ENCODE measurements around the gene ARHGAP44.

The ARHGAP44 gene

DNA sequence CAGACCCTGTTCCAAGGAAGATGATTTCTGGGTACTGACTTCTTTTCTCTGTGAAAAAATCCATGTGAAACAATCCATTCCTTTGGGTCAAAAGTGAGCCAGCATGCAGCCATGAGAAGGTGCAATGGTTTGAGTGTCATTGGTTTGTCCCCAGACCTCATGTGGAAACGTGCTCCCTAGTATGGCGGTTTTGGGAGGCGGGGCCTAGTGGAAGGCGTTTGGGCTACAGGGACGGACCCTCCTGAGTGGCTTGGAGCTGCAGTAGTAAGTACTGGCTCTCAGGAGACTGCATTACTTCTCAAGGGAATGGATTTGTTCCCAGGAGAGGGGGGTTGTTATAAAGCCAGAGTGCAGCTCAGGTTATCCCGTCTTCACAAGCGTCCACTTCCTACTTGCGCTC lies 209.2 kb downstream of the ARHGAP44 start:
- DNase-seq = no peak

DNA sequence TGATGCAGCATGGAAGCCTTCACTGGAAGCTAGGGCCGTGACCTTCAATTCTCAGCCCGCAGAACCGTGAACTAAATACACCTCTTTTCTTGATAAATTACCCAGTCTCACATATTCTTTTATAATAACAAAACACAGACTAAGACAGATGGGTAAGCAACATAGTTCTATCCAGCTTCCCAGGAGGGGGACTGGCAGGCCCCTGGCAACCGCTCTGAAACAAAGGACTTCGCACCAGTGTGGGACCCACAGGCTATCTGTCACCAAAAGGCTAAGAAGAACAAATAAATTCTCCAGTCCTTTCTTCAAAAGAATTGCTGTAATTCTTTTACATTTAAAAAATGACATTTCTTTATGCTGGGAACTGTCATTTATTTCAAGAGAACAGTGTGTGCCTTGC lies 209.6 kb downstream of the ARHGAP44 start:
- DNase-seq = no peak

DNA sequence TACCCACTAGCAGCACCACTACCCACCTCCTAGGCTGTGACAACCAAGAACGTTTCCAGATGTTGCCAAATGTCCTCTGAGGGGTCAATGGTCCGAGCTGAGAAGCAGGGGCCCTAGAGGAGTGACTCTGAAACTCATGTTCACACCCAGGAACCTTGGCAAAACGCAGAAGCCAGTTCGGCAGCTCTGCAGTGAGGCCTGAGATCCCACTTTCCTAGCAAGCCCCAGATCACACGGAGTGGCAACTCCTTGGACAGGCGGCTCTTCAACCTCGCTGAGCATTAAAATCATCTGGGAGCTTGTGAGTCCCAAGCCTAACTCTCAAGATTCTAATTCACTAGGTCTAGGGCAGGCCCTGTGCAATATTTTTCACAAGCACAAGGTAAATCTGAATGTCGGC lies 211.3 kb downstream of the ARHGAP44 start:
- DNase-seq = no peak

DNA sequence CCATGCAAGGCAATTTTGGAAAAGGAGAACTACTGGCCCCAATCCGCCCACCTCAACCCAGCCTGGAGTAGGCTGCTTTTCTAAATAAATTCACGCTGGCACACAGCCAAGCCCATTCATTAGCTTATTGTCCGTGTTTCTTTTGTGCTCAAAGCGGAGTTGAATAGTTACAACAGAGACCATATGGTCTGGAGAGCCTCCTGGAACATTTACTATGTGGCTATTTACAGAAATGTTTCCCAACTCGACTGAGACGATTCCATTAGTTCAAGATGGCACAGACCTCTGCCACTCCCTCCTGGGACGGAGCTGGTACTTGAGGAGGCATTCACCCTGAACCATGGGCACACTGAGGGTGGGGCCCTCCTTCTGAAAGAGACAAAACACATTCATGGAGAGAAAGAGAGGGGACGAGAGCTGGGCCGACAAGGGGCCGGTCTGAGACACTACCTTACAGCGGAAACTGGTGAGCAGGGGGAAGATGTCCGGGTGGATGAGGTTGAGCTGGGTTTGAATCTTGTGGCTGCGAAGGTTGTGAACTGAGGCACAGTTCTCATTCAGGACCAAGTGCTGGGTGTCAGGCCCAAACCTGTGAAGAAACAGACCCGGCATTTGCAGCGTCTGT lies 212.8 kb downstream of the ARHGAP44 start:
- no peak for DNase-seq

DNA sequence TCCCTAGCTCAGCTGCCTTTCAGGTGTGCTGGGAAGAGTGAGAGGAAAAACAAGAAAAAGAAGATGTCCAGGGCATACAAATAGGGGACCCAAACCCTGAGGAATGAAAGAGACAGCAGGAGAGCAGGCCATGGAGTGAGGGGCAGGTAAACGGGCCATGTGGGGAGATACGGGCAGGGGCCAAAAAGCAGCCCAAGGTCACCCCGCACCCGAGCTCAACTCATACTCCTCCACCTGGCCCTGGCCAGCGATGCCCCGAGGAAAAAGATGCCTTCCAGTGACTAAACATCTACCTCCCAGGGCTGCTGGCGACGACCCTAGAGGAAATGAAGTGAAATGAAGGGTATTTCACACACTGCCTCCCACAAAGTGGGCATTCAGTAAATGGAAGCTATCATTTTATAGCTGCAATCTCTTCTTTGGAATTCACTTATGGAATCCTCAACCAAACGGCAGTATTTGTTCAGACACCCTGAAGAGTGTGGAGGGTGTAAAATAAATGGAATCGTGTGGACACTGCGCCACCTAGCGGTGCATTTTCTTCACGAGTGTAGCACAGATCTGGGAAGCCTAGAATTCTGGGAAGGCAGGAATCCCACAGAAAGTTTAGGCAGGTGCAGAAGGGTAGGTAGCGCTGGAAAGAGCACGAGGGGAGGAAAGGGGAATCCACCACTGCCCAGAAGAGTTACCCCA lies 213.6 kb downstream of the ARHGAP44 start:
- DNase-seq = peak; percentile 17

DNA sequence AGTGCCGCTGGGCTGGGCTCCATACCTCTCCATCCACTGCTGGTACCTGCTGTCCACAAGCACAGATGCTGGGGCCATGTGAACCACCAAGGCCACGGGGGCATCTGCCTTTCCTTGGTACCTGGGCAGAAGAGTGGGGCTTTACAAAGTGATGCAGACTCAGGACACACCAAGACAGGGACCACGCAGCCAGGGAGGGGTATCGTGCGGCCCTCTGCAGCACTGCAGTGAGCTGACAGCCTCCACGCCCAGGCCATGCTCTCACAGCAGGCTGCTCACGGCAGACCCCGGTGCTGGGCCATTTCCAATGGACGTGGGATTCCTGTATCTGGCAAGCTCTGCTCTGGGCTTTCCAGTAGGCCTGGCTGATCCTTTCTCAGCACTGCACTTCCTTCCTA lies 214.2 kb downstream of the ARHGAP44 start:
- DNase-seq = no peak

DNA sequence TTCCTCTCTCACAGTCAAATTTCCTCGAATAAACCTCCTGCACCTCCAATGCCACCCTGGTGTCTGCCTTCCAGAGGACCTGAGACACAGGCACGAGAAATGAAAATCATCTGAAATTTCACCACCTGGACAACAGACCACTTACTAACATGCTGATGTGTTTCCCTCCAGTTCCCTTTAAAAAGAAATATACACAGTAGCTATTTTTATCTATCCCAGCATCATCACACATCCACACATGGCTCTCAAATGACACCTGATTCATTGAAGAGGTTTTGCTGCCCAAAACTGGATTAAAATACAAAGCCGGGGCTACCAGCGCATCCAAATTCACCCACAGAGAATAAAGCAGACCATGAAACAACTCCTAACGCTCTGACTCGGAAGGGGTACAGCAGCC lies 214.6 kb downstream of the ARHGAP44 start:
- DNase-seq = no peak

DNA sequence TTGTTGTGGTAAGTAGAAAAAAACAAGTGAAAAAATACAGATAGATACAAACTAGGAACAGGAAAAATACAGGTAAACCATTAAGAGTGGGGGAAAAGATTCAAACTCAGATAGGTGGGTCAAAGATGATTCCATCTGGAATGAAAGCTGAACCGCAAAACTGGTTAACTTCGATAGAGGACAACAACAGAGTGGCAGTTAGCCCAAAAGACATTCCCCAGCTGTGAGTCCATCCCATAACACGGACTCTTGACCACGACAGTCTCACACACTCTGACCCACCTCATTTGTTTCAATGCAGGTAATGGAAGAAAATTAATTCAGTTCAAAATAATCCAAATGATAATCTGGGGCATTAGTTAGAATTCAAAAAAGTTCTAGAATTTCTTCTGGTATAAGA lies 215.0 kb downstream of the ARHGAP44 start:
- no peak for DNase-seq

DNA sequence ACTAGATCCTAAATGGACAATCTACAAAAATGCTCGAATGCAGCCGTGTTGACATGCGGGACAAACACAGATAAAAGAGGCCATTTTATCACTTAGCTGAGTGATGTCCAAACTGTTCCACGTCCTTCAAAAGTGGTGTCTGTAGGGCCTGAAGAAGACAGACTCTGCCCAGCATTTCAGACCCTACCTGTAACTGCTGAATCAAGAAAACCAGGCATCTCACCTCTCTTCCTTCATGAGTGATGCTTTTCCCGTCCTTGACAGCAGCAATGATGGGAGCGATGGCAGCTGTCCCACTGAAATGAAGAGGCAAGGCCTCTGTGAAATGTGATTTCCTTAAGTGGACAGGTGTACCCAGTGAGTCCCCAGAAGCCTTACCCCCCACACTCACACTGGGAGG lies 216.2 kb downstream of the ARHGAP44 start:
- no peak for DNase-seq

DNA sequence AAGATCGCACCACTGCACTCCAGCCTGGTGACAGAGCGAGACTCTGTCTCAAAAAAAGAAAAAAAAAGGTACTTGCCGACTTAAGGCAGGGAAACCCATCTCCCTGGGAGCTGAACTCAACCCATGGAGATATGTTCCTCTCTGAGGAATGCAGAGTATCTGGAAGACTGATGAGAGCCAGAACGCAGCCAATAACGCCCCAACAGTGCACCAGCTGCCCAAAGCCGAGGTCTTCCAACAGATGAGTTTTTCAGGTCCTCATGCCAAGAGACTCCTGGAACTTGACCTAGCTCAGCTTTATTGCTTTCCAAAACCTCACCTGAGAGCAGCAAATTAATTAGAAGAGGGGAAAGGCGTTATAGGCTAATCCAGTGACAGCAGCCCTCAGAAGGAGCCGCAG lies 219.2 kb downstream of the ARHGAP44 start:
- DNase-seq = no peak

DNA sequence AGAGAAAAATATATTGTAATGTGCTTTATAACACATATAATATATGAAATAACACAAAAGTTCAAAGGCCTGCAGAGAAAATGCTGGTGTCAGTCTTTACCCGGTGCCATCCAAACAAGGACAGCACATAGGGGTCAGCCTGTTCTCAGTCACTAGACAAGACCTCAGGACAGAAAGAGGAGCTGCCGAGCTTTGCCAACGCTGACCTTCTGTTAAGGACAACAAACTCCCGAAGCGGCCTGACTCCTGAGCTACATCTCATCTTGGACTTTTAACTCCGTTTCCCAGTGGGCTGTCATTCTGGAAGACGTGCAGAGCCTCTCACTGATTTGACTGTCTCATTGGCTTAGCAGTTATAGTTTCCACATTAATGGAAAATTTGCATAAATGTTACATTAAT lies 221.7 kb downstream of the ARHGAP44 start:
- DNase-seq = no peak

DNA sequence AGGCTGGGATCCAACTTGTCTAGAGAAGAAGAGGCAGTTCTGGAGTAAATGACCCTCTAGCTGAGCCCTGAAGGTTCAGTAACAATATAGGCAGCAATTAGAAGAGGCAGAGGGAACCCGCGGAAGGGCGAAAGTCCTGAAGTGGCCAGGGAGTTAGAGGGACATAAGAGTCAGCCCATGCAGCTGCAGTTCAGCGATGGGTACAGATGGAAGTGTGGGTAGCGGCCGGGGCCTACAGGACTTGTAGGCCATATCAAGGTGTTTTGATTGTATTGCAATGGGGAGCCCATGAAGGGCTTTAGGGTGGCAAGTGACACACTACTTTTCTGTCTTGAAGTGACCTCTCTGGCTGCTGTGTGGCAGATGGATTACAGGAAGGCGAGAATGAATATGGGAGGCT lies 225.5 kb downstream of the ARHGAP44 start:
- no peak for DNase-seq

DNA sequence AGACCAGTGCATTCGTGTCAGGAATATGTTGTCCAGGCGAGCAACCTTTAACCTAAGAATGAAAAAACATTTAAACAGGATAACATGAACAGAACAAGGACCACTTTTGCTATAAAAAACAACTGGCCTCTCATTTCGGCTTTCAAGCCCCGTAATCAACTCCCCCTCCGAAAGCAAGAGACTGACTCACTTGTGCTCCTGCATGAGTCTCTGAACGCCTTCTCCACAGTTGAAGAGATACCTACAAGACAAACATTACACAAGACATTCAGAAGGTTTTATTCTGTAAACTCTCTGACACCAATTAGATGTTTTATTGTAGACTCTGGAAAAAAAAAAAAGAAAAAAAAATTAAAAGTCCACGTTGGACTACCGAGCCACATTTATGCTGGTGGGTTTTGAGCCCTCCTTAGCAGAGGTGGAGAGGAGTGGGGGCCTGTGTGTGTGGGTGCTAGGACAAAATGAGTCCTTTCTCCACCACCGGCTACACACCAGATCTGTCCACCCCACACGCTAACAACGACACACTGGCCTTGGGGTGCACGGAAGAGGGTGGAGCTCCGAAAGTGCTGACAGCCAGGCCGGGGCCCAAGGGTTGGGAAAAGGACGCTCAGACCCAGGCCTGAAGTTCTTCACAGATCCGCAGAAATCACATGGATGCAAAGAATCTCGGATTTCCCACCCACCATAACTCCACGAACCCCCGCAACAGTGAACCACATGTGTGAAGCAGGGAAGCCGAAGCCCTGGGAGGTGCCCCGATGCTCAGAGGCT lies 227.8 kb downstream of the ARHGAP44 start:
- DNase-seq = no peak

DNA sequence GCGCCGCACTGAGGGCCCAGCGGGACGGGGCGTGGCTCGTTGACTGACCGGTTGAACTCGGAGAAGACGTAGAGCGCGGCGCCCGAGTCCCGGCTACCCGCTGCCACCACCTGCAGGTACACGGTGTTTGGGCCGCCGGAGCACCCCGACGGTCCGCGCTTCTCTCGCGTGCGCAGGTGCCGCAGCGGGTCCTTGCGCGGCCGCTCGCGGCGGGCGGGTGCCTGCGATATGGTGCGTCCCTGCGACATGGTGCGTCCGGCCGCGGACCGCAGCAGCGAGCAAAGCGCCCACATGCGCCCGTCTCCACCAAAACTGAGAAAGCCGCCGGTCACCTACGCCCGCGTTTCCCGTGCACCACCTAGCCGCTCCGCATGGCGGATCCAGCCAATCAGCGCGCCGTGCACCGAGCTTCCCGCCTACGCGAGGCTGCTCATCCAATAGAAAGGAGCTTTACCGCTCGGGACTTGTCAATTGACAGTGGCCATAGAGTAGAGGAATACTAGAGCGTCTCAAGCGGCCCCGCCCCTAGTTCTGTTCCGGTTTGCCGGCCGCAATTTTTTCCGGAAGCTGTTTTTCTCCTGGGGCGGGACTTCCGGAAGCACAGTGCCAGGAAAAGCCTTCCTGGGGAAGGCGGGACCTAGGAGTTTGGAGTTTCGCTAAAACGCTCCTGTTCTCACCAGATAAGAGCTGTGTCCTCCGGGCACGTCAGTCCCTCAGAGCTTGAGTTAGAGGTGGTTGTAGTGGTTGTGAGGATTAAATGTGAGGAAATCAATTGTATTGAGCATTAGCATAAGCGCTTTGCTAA lies 228.6 kb downstream of the ARHGAP44 start, which contains the start of gene ELAC2:
TSS of gene ELAC2 (minus strand) at position 373 of the 805 bp plus-strand sequence. CDS start at position 293, 80 bp downstream.
- peak; percentile 97 for DNase-seq

DNA sequence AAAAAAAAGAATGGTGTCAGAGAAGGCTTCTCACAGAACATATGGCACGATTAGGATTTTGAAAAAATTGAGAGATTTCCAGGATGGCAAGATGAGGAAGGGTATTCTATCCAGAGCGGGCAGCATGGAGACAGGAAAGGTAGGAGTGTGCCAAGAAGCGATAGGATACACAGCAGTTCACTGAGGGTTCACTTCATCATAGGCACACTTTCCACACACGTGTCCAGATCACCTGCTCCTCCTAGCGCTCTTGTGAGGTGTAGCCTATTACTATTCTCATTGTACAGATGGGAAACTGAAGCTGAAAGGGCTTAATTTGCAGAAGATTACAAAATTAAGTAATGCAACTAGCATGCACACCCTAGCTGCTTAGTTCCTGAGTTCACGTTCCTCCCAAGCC lies 234.7 kb downstream of the ARHGAP44 start:
- DNase-seq = no peak

DNA sequence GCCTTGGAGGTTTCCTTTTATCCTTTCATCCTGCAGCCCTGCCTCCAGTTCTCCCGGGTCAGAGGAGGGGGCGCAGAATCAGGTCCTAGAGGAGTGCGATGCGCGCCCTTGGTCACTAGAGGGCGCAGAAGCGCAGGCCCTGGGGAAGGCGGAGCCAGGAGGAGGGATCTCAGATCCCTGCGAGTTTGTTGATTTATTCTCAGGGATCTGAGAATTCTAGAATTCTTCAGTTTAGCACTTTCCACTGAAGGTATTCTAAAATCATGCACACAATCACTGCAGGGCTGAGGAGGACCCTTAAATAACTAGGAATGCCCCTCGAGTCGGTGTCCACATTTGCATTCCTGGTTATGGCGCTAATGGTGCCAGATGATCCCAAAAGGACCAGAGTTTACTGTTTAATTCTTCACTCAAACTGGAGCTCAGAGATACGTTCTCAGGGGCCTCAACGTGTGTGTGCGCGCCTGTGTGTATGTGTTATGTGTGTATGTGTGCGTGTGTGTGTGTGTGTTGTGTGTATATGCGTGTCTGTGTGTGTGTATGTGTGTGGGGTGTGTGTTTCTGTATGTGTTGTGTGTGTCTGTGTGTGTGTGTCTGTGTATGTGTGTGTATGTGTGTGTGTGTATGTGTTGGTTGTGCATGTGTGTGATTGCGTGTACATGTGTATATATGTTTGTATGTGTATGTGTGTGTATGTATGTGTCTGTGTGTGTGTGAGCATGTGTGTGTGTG lies 235.4 kb downstream of the ARHGAP44 start:
- peak; percentile 57 for DNase-seq

DNA sequence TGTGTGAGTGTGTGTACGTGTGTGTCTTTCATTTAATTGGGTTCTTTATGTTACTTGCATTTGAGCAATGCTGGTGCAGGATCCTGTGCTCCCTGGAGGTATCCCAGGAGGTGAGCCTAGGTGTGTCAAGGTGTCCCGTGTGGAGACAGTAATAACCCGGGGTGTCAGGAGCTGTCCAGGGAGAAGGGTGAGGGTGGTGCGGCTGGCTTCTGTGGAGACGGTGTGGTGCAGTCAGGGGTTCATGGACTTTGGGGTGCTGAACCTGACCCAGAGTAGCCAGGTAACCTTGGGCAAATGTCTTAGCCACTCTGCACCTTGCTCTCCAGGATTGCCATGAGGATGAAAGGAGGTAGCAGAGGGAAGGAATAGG lies 235.9 kb downstream of the ARHGAP44 start:
- DNase-seq = no peak

DNA sequence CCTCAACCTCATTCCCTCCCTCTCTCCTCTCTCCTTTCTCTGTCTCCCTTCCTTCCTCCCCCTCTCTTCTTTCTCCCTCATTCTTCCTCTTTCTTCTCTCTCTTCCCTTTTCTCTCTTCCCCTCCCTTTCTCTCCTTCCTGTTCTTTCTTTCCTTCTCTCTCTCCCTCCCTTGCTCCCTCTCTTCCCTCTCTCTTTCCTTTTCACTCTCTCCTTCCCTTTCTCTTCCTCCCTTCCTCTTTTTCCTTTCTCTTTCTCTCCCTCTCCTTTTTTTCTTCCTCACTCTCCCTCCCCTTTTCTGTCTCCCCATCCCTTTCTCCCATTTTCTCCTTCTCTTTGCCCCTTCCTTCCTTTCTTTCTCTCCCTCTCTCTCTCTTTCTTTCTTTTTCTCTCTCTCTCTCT lies 236.4 kb downstream of the ARHGAP44 start:
- no peak for DNase-seq

DNA sequence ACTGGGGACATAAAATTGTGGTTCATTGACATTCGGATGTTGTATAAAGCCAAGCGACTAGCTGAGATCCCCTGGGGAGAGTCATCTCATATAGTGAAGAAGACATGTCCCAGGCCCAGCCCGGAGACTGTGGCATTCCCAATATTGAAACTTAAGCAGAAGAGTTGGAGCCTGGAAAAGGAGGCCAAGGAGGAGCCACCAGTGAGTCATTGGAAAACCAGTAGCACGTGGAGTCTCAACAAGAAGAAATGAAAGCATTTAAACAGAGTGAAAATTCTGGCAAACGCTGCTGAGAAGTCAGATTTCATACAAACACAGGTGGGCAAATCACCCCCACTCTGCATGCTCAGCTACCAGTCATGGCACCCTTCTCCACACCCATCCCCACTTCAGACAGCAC lies 237.9 kb downstream of the ARHGAP44 start:
- DNase-seq = no peak

DNA sequence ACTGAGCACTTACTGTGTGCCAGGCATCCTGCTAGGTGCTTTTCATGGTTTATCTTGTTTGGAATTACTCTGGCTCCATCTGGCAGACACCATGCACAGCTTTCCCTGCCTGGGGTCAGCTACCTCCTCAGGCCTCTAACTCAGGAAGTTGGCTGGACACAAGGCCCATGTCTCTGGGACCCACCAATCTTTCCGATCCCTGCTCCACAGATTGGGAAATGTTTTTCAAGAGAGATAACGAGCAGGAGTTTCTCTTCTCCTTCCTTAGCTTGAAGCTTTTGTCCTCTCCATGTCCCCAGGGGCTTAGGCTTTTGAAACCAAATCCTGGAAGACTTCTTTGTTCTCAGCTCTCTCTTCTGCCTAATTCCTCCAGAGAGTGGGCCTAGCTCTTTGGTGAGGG lies 240.0 kb downstream of the ARHGAP44 start:
- DNase-seq = no peak

DNA sequence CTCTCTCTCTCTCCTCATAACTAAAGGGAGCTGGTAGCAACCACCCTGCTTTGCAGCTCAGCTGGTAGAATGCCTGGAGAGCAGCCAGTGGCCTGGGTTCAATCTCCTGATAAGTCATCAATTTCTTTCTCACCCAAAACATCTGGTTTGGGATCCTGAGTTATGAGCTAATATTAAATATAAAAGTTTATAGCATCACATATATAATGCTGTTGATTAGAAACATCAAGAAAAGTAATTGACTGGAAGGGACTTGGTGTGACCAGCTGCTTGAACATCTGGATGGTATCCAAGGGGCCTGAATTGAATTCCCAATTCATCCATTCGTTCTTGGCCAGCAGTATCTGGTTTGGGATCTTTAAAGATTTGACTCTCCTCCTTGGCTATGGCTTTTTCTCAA lies 240.8 kb downstream of the ARHGAP44 start:
- no peak for DNase-seq

Data from central memory CD4-positive, alpha-beta T cell (primary cell).